NCI-H128 (cell line): Measurements from ENCODE around the gene SCAPER.
A peak's percentile ranks its signal among the peaks of the same experiment; 100 is the strongest.
"Not testable (repeated sequence)": the region's sequence is repeated elsewhere in the genome, so short reads cannot be mapped to it uniquely, and the experiment has no call there.

Experiments used
- DNase-seq: peaks from one replicate; lab custom pipeline; 2025; ENCODE audit not compliant: unreplicated experiment; lab: John Stamatoyannopoulos, UW

SCAPER gene

DNA sequence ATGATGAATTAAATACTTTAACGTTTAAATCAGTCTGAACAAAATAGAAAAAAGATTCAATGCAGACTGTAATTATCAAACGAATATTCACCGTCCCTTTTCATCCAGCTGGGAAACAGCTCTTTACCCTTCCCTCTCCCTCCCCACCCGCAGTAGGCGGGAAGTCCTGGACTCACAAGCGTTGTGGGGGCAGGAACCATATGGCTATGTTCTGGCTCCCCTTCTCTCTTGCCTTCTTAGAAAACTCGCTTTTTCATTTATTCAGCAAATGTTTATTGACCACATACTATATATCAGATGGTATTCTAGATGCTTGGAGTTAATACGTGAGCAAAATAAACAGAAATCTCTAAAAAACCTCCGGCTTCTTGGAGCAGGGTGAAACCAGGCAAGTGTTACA, 715 bp upstream of the SCAPER start:
- no peak for DNase-seq

GRCh38 chr15:76904461-76905012, 603 bp downstream of the SCAPER start:
- DNase-seq, result peak; percentile 5

GRCh38 chr15:76903251-76903681, 1.9 kb downstream of the SCAPER start:
- no peak for DNase-seq

- DNase-seq, result no peak
Measured at GRCh38 chr15:76901965-76902364, 3.2 kb downstream of the SCAPER start.

GRCh38 chr15:76899931-76900310, 5.2 kb downstream of the SCAPER start:
- not testable (repeated sequence) for DNase-seq

GRCh38 chr15:76899176-76899930, 5.8 kb downstream of the SCAPER start:
- DNase-seq, result not testable (repeated sequence)

GRCh38 chr15:76898102-76898501, 7.0 kb downstream of the SCAPER start:
- DNase-seq, result no peak

DNA sequence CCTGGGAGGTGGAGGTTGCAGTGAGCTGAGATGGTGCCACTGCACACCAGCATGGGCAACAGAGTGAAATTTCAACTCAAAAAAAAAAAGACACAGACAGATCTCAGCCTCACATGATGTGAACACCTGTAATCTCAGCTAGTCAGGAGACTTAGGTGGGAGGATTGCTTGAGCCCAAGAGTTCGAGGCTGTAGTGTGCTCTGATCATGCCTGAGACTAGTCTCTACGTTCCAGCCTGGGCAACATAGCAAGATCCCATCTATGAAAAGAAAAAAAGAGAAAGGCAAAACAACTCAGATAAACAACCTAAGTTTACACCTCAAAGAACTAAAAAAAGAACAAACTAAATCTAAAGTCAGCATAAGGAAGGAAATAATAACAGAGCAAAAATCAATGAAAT, 11.0 kb downstream of the SCAPER start:
- no peak for DNase-seq

DNA sequence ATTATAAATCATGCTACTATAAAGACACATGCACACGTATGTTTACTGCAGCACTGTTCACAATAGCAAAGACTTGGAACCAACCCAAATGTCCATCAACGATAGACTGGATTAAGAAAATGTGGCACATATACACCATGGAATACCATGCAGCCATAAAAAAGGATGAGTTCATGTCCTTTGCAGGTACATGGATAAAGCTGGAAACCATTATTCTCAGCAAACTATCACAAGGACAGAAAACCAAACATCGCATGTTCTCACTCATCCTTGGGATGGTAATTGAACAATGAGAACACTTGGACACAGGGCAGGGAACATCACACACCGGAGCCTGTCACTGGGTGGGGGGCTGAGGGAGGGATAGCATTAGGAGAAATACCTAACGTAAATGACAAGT, 12.3 kb downstream of the SCAPER start:
- DNase-seq, result not testable (repeated sequence)

- DNase-seq, result not testable (repeated sequence)
Measured at GRCh38 chr15:76887280-76888141, 17.6 kb downstream of the SCAPER start.

DNA sequence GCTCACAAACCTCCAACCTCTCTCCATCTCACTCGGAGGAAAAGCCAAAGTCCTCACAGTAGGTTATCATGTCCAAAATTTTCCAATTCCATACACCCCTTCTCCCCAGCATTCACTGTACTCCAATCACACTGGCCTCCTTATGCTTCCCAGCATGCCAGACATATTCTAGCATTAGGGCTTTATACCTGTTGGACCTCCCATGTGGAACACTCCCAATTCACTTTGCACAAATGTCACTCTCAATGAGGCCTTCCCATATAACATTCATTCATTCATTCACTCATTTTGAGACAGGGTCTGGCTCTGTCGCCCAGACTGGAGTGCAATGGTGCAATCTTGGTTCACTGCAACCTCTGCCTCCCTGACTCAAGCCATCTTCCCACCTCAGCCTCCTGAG, 19.9 kb downstream of the SCAPER start:
- DNase-seq, result no peak

DNA sequence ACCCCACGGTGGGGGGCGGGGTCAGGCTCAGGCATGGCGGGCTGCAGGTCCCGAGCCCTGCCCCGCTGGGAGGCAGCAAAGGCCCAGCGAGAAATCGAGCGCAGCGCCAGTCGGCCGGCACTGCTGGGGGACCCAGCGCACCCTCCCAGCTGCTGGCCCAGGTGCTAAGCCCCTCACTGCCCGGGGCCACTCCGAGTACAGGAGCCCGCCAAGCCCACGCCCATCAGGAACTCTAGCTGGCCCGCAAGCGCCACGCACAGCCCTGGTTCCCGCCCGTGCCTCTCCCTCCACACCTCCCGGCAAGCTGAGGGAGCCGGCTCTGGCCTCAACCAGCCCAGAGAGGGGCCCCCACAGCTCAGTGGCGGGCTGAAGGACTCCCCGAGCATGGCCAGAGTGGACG, 29.2 kb downstream of the SCAPER start:
- DNase-seq, result no peak

DNA sequence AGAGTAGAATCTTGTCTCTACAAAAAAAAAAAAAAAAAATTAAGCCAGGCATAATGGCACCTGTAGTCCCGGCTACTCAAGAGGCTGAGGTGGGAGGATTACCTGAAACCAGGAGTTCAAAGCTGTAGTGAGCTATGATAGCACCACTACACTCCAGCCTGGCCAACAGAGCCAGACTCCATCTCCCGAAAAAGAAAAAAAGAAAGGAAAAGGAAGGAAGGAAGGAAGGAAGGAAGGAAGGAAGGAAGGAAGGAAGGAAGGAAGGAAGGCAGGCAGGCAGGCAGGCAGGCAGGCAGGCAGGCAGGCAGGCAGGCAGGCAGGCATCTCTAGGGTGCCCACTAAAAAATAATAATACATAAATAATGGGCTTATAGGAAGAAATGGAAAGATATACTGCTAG, 32.1 kb downstream of the SCAPER start:
- not testable (repeated sequence) for DNase-seq

- no peak for DNase-seq
Measured at GRCh38 chr15:76871930-76872329, 33.2 kb downstream of the SCAPER start.

DNA sequence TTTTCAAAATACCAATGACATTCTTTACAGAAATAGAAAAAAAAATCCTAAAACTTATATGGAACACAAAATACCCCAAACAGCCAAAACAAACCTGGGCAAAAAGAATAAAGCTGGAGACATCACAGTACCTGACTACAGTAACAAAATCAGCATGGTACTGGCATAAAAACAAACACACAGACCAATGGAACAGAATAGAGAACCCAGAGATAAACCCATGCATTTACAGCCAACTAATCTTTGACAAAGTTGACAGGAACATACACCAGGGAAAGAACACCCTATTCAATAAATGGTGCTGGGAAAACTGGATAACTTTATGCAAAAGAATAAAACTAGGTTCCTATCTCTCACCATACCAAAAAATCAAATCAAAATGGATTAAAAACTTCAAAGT, 36.4 kb downstream of the SCAPER start:
- DNase-seq, result no peak

GRCh38 chr15:76866716-76867321, 38.3 kb downstream of the SCAPER start:
- no peak for DNase-seq

DNA sequence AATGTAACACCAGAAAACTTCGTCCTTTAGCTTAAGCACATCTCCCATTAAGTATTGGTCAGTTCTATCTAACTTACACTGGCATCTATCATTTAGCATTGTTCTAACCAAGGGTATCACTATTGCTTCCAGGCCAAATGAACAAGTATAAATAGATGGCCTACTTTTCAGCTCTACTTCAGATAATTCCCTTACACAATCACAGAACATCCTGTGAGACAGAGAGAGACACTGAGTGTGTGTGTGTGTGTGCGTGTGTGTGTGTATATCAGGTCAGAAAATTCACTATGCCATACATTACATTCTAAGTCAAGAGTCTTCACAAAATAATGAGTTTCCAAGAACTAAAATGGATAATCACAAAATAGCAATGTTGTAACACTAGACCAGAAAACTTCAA, 39.1 kb downstream of the SCAPER start:
- DNase-seq, result no peak

DNA sequence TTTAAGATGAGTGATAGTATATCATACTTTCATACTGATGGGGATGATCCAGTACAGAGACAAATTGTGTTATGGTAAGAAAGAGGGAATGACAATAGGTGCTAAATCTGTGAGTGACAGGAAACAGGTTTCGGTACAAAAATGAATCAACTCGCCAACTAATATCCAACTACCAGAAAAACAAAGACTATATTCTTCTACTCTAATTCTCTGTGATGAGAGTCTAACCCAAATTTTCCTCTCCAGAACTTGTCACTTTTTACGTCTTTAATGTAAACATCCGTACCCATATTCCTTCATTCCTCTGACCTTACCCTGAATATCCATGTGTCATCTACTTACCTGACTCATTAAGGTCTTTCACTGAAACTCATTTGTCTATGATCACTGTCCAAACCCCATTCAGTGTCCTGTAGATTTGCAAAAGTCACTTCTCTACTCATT, 39.6 kb downstream of the SCAPER start:
- no peak for DNase-seq

- DNase-seq, result no peak
Measured at GRCh38 chr15:76864586-76864985, 40.6 kb downstream of the SCAPER start.

- no peak for DNase-seq
Measured at GRCh38 chr15:76863693-76864092, 41.4 kb downstream of the SCAPER start.

- DNase-seq, result no peak
Measured at GRCh38 chr15:76863123-76863522, 42.0 kb downstream of the SCAPER start.
